ENCODE results near the gene SAMD8.

DNA sequence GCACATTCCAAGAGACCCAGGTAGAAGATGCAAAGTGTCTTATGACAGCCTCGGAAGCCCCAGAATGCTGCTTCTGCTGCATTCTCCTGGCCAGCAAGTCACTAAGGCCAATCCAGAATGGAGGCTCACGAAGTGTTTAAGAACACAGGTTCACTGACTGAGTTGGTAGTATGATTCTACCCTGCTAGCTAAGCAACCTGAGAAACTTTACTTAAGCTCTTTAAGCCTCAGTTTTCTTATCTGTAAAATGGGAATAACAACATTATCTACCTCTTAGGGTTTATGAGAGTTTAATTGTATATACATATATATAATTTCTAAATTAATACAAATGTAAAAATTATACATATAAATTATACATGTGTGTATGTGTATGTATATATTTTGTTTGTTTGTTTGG is 22.8 kb upstream of the SAMD8 start:
- TF ChIP-seq, protein P1, sequence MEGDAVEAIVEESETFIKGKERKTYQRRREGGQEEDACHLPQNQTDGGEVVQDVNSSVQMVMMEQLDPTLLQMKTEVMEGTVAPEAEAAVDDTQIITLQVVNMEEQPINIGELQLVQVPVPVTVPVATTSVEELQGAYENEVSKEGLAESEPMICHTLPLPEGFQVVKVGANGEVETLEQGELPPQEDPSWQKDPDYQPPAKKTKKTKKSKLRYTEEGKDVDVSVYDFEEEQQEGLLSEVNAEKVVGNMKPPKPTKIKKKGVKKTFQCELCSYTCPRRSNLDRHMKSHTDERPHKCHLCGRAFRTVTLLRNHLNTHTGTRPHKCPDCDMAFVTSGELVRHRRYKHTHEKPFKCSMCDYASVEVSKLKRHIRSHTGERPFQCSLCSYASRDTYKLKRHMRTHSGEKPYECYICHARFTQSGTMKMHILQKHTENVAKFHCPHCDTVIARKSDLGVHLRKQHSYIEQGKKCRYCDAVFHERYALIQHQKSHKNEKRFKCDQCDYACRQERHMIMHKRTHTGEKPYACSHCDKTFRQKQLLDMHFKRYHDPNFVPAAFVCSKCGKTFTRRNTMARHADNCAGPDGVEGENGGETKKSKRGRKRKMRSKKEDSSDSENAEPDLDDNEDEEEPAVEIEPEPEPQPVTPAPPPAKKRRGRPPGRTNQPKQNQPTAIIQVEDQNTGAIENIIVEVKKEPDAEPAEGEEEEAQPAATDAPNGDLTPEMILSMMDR (conservative IDR thresholded peaks at IDR 0.05 in 1 of 2, IDR thresholded peaks at IDR 0.05 in 1 of 2; ENCODE audit: extremely low read depth in 1 of 2, insufficient read depth in 1 of 2, low read depth in 1 of 2, low read length in 2 of 2): no peak
- TF ChIP-seq EZH2 (IDR thresholded peaks at IDR 0.05; ENCODE audit: borderline replicate concordance, low read length): no peak

Data from mammary epithelial cell (primary cell).